Measurements from ENCODE around the gene RETREG1.

Gene RETREG1

DNA sequence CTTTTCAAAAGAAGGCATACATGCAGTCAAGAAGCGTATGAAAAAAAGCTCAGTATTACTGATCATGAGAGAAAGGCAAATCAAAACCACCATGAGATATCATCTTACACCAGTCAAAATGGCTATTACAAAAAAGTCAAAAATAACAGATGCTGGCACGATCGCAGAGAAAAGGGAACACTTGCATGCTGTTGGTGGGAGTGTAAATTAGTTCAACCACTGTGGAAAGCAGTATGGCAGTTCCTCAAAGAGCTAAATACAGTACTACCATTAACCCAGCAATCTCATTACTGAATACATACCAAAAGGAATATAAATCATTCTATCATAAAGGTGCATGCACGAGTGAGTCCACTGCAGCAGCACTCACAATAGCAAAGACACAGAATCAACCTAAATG is 24.5 kb downstream of the RETREG1 start:
- no peak for DNase-seq (ENCODE audit: extremely low read depth, low read depth)
- TF ChIP-seq, protein P1, sequence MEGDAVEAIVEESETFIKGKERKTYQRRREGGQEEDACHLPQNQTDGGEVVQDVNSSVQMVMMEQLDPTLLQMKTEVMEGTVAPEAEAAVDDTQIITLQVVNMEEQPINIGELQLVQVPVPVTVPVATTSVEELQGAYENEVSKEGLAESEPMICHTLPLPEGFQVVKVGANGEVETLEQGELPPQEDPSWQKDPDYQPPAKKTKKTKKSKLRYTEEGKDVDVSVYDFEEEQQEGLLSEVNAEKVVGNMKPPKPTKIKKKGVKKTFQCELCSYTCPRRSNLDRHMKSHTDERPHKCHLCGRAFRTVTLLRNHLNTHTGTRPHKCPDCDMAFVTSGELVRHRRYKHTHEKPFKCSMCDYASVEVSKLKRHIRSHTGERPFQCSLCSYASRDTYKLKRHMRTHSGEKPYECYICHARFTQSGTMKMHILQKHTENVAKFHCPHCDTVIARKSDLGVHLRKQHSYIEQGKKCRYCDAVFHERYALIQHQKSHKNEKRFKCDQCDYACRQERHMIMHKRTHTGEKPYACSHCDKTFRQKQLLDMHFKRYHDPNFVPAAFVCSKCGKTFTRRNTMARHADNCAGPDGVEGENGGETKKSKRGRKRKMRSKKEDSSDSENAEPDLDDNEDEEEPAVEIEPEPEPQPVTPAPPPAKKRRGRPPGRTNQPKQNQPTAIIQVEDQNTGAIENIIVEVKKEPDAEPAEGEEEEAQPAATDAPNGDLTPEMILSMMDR (IDR thresholded peaks at IDR 0.05; ENCODE audit: low read depth, low read length), result no peak

DNA sequence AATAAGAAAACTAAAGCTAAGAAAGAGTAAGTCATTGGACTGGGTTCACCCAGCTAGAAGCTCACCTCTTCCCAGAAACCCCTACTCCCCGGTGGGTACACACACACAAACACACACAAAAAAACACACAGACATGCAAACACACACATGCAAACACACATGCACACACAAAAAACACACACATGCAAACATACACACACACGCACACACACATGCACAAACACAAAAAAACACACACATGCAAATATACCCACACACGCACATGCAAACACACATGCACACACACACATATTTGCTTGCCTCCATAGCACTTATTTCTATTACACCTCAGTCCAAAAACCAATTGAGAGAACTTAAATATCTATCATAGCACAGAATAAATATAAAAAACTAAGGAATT is 26.1 kb downstream of the RETREG1 start:
- TF ChIP-seq, protein P1 (IDR thresholded peaks at IDR 0.05; ENCODE audit: low read depth, low read length), result no peak
- DNase-seq (ENCODE audit: extremely low read depth, low read depth), result no peak

DNA sequence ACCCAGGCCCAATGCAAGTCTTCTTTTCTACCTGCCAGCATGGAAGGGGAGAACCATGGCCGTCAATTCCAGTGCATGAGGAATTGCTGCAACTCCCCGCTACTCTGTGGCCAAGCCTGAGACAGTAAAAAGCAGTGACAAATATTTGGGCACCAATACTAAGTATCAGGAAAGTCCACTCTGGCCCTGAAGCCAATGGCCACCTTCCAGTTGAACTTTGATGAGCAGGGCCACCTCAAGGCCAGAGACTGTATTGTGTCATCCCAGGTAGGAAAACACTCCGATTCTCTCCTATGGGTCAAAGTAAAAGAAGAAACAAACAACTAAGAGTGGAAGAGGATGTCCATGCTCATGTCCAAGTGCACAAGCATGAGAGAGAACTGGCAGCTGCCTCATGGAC is 27.1 kb downstream of the RETREG1 start:
- no peak for DNase-seq (ENCODE audit: extremely low read depth, low read depth)
- TF ChIP-seq, protein P1 (IDR thresholded peaks at IDR 0.05; ENCODE audit: low read depth, low read length), result no peak

DNA sequence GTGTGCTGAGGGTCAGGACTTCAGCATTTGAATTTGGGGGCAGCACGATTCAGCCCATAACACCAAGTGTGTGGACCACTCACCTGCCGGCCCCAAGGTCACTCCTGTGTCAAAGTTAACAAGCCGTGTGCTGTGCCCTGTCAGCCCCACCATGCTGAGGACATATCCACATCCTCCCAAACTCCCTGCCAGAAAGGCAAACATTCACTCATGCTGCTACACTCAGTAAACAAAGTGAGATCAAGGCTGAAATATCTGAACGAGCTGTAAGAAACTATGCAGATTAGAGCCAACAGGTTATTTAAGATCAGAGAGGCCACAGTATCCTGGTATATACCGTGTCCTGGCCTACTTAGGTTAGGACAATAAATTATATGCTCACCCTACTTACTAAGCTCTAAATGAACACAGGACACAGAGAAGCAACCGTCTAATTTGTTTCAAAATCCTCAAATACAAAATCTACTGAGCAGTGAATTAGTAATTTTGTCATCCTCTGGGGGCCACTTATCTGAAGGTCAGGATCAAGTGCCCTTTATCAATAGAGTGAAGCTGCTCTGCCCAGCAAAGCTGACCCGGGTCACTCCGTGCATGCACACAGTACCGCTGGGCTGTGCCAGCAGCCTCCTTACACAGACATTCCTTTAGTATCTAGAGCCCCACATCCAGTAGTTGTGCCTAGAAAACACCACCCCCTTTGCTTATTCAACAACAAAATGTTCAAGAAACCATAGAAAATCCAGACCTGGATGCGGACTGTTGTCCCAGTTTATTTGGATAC is 28.2 kb downstream of the RETREG1 start:
- TF ChIP-seq, protein P1 (IDR thresholded peaks at IDR 0.05; ENCODE audit: low read depth, low read length), result no peak
- DNase-seq (ENCODE audit: extremely low read depth, low read depth), result no peak

DNA sequence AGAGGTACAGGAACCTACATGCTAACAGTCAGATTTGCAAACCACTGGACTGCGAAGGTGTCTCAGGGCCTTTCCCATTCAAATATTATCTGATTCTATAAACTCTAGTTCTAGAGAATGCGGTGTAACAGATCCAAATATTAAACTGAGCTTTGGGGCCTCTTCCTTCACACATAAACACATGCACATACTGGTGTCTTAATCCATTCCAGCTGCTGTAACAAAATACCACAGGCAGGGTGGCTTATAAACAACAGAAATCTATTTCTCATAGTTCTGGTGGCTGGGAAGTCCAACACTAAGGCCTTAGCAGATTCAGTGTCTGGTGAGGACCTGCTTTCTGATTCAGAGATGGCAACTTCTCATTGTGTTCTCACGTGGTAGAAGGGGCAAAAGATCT is 30.2 kb downstream of the RETREG1 start:
- no peak for DNase-seq (ENCODE audit: extremely low read depth, low read depth)
- TF ChIP-seq, protein P1 (IDR thresholded peaks at IDR 0.05; ENCODE audit: low read depth, low read length), result no peak

DNA sequence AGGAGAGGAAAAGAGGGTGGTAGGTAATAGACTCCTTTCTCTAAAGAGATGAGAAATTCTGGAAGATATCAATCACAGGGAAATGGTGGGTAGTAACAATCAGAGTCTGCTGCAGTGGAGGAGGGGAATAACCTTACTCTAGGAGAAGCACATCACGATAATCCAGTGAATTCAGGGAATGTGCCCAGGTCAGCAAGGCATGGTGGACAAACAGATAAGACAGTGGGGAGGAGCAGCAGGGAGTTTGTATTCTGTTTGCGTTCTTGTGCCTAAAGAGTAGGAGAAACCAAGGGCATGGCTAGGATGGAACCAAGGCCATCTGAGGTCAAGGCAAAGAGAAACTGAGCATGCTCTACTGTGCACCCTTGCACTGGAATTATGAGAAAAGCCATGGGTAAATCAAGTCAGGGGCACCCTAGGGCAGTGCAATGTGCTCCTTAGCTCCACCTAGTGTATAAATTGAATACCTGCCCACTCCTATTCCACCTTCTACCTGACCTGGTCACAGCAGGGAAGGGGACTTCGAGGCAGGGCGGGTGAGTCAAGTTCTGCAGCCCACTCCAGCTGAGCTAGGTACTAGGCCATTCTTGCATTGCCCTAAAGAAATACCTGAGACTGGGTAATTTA is 31.6 kb downstream of the RETREG1 start:
- no peak for DNase-seq (ENCODE audit: extremely low read depth, low read depth)
- TF ChIP-seq, protein P1 (IDR thresholded peaks at IDR 0.05; ENCODE audit: low read depth, low read length), result peak; percentile 29

DNA sequence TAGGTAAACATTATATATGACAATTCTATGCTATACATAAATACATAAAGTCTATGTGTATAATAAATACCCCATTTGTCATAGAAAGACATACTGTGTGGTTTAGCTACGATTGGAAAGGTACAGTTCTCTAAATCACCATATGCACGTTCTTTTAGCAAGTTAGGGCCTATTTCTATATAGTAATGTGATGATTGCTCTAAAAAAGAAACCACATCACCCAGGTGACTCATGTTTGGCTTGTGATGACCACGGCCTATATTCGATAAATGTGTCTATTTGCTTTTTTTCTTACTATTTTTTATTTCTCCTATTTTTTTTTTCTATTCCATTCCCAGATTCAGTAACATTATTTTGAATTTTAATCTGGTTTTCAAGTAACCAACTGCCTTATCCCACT is 34.7 kb downstream of the RETREG1 start:
- TF ChIP-seq, protein P1 (IDR thresholded peaks at IDR 0.05; ENCODE audit: low read depth, low read length), result no peak
- DNase-seq (ENCODE audit: extremely low read depth, low read depth), result no peak
